ENCODE data around the gene CFD. TPM values are rescaled to one million over a fixed set of nuclear protein-coding genes. Genes with fewer than 3 reads are reported as not detected.

The CFD gene
- total RNA-seq, 1 experiment from 2014 or later: 1.9 TPM

DNA sequence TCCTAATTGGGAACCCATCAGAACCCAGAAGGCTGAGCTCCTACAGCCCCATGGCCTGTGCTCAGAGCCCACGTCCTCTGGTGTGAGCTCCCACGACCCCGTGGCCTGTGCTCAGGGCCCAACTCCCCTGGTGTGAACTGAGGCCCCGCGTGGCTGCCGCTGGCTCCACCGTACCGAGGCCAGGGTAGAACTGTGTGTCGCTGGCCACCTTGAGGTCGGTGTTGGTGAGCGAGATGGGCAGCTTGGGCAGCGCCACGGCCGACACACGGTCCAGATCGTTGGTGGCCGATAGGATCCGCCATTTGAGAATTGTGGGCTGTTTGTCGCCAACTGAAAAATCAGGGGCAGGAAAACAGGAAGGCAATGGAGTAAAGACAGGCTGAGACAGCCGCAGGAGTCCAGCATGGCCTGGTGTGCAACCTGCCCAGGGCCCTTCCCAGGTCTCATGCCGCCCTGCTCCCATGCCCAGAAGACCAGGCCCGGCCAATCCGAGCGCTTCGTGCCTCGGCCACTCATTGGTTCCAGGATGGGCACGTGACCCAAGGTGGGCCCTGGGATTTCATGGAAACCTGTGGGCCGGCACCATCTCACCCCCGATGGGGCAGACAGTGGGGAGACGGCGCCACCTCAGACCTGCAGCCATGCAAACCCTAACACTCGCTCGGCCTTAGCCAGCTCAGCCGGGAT is 22.1 kb downstream of the CFD start:
- H2AK5ac ChIP-seq (ENCODE audit: insufficient read length, low read length): no peak overlapping the region
- H3K18ac ChIP-seq (ENCODE audit: insufficient read length, low read depth, low read length): no peak overlapping the region
- Mint-ChIP-seq H3K4me1 (no peaks in the 10 kb centered on the region), H3K27ac (no peak overlapping the region), H3K4me3 (no peak overlapping the region), H3K9me3 (no peaks in the 10 kb centered on the region), H3K27me3 (ENCODE audit: low read depth) (no peaks in the 10 kb centered on the region), H3K36me3 (ENCODE audit: insufficient read depth in 1 of 3, low read depth in 3 of 3) (peaks cover 25 to 51% (median 39%) of the 10 kb centered on the region in 3 experiments)
- no peak overlapping the region for H3K4ac ChIP-seq (ENCODE audit: low read depth, low read length)
- no peak overlapping the region for H4K5ac ChIP-seq (ENCODE audit: insufficient read length, low read depth, low read length)
- H4K91ac ChIP-seq (ENCODE audit: insufficient read length, low read depth, low read length): no peak overlapping the region
- H3K4me1 ChIP-seq (ENCODE audit: insufficient read depth, low read length): no peaks in the 10 kb centered on the region
- H4K20me1 ChIP-seq (ENCODE audit: control insufficient read depth, insufficient read depth, insufficient read length): no peaks in the 10 kb centered on the region
- no peak overlapping the region for H2BK5ac ChIP-seq (ENCODE audit: insufficient read length, low read length)
- H2BK12ac ChIP-seq (ENCODE audit: insufficient read length, low read depth, low read length): no peak overlapping the region
- no peaks in the 10 kb centered on the region for H3K79me2 ChIP-seq (ENCODE audit: insufficient read depth, low read length)
- no peak overlapping the region for H3T11ph ChIP-seq (ENCODE audit: low read length)
- H3K9me3 ChIP-seq (ENCODE audit: control insufficient read depth, low read depth, low read length): no peaks in the 10 kb centered on the region
- no peak overlapping the region for H2BK15ac ChIP-seq (ENCODE audit: low read depth, low read length)
- WGBS (ENCODE audit: extremely low coverage, insufficient read length, low lambda C conversion rate): no CpG with 5 or more reads among the region's 34 CpGs
- H3K4me2 ChIP-seq (ENCODE audit: insufficient read depth, insufficient read length, low read length): no peak overlapping the region
- no peak for DNase-seq
- H3K23ac ChIP-seq (ENCODE audit: insufficient read length, low read depth, low read length): no peak overlapping the region
- no peak overlapping the region for H2BK120ac ChIP-seq (ENCODE audit: low read depth, low read length, poor library complexity, severe bottlenecking)
- H3K23me2 ChIP-seq (ENCODE audit: insufficient read length, low read depth, low read length, poor library complexity, severe bottlenecking): peaks cover 3% of the 10 kb centered on the region
- H4K8ac ChIP-seq (replicated peaks; ENCODE audit: insufficient read length, low read depth, low read length): no peak overlapping the region
- no peak overlapping the region for H3K9ac ChIP-seq (ENCODE audit: extremely low read depth, insufficient read length, low read length)
- no peak overlapping the region for H2BK20ac ChIP-seq (ENCODE audit: low read depth, low read length, poor library complexity, severe bottlenecking)
- no peak overlapping the region for H3K56ac ChIP-seq (ENCODE audit: insufficient read length, low read depth, low read length)
- no peak overlapping the region for H3K14ac ChIP-seq (ENCODE audit: insufficient read depth, low read length)
- no peak overlapping the region for H2AFZ ChIP-seq (ENCODE audit: low read length)
- TF ChIP-seq, protein P1, sequence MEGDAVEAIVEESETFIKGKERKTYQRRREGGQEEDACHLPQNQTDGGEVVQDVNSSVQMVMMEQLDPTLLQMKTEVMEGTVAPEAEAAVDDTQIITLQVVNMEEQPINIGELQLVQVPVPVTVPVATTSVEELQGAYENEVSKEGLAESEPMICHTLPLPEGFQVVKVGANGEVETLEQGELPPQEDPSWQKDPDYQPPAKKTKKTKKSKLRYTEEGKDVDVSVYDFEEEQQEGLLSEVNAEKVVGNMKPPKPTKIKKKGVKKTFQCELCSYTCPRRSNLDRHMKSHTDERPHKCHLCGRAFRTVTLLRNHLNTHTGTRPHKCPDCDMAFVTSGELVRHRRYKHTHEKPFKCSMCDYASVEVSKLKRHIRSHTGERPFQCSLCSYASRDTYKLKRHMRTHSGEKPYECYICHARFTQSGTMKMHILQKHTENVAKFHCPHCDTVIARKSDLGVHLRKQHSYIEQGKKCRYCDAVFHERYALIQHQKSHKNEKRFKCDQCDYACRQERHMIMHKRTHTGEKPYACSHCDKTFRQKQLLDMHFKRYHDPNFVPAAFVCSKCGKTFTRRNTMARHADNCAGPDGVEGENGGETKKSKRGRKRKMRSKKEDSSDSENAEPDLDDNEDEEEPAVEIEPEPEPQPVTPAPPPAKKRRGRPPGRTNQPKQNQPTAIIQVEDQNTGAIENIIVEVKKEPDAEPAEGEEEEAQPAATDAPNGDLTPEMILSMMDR (conservative IDR thresholded peaks at IDR 0.05): no peak
- H3K27ac ChIP-seq (ENCODE audit: insufficient read length, low read depth, low read length): no peak overlapping the region
- H3K27me3 ChIP-seq (ENCODE audit: insufficient read depth, low read length): no peaks in the 10 kb centered on the region
- H3K79me1 ChIP-seq (ENCODE audit: insufficient read depth, low read depth, low read length, poor library complexity, severe bottlenecking): no peaks in the 10 kb centered on the region

All from H9 (cell line).